Stimulated activated effector memory CD8-positive, alpha-beta T cell treated with anti-CD3 and anti-CD28 coated beads, Interleukin-12 subunit alpha, Interleukin-12 subunit beta, amount 100 ng/mL, for 72 hours (primary cell): ENCODE data around the gene MGA.

ENCODE experiments used
- ATAC-seq: fragments of 150-1000 bp; cut with Tn5 transposase; 2 replicates; pipeline ENCODE4 v1.10.0; 2021
- DNase-seq, 2 donors: peaks; one replicate each; pipeline ENCODE4 v3.0.0; 2021 to 2022; ENCODE audit warnings: low spot score in 2 of 2
- H3K27ac Mint-ChIP-seq: one replicate; pipeline ENCODE4 v1.8.0; 2022; ENCODE audit warnings: mild to moderate bottlenecking, mixed read lengths
- H3K36me3 Mint-ChIP-seq: one replicate; pipeline ENCODE4 v1.8.0; 2022; ENCODE audit warnings: mild to moderate bottlenecking, mixed read lengths
- H3K4me1 Mint-ChIP-seq: one replicate; pipeline ENCODE4 v1.8.0; 2022; ENCODE audit warnings: mixed read lengths
- H3K4me3 Mint-ChIP-seq: one replicate; pipeline ENCODE4 v1.8.0; 2022; ENCODE audit warnings: mild to moderate bottlenecking, mixed read lengths
- H3K9me3 Mint-ChIP-seq: one replicate; pipeline ENCODE4 v1.8.0; 2022; ENCODE audit warnings: mixed read lengths

MGA gene

GRCh38 chr15:41795996-41796856 lies 136.0 kb downstream of the MGA start:
- Mint-ChIP-seq H3K9me3 (no peaks in the 10 kb centered on the region), H3K4me1 (peaks cover 20% of the 10 kb centered on the region), H3K27ac (no peak overlapping the region), H3K36me3 (peaks cover 11% of the 10 kb centered on the region), H3K4me3 (no peak overlapping the region)
- ATAC-seq (no peak), DNase-seq (no peak)

DNA sequence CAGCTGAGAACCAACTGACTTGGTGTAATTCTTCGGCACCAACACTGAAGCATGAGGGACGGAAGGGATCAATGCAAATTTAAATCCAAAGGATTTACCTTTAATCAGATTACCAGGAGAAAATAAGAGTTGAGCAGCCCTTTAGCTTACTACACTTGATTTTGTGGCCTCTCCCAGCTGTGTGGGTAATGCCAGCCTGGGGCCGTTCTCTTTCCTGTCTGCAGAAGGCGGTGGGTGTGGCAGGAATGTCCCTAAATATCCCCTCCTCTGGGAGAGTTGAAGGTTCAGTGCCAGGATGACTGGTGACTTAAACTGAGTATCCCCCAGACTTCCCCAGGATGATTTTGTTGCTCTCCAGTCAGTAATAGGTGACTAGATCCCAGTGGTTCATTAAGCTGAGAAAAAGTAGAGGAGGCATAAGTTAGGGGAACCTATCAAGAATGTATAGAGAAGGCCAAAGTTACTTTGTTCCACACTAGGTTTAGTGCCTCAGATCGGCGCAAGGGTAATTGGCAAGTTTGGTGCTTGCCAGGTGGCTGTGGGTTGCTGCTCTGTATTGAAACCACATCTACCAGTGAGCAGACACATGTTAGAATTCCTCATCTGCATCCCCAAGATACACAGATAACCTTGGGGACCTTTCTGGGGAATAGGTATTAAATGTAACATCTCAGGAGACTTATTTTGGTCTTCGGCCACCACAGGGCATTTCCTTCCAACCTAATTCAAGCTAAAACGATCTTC lies 137.2 kb downstream of the MGA start:
- ATAC-seq = no peak

DNA sequence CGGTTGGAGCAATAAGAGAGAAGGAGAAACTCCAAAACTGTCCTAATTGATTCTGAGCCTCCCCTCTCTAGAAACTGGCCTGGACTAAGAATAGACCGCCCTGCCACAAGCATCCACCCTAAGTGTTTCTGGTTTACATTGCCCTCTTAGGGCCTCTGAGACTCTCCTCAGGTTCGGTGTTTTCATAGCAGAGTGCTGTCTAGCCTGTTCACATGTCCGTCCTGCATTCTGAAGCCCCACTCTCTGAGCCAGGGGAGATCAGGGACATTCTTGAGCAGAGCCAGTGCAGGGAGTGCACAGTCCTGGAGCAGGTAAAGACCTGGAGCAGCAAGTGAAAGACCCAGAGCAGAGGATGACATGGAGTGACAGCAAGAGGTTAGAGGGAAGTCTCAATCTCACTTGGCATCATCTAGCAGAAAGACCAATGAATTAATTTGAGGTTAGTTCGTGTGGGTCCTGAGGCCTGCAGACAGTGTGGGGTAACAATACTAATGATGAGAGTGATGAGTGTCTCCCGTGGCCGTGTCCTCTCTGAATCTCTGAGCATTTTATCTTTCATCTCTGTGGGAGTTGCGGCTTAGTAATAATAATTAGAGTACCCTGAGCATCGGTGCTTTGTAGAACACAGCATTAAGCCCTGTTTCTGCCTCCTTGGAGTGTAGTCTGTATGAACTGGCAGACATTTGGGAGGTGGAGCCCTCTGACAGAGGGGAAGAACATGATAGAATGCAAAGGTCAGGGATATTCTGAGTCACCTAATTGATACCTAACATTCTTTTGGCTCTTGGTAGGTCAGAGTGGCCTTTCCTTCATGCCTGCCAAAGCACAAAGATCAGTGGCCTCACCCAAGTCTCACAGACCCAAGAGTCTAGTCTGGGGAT lies 138.6 kb downstream of the MGA start:
- Mint-ChIP-seq H3K4me3 (no peak overlapping the region), H3K9me3 (no peaks in the 10 kb centered on the region), H3K27ac (peak overlapping the region; percentile 82), H3K36me3 (peaks cover 14% of the 10 kb centered on the region), H3K4me1 (peaks cover 12% of the 10 kb centered on the region)
- DNase-seq (no peak), ATAC-seq (peak; percentile 36)

More for the DNA sequence above, 137.2 kb downstream of the MGA start:
- Mint-ChIP-seq H3K9me3 (no peaks in the 10 kb centered on the region), H3K27ac (no peak overlapping the region), H3K4me1 (peaks cover 12% of the 10 kb centered on the region), H3K4me3 (no peak overlapping the region), H3K36me3 (peaks cover 14% of the 10 kb centered on the region)
- DNase-seq = no peak

DNA sequence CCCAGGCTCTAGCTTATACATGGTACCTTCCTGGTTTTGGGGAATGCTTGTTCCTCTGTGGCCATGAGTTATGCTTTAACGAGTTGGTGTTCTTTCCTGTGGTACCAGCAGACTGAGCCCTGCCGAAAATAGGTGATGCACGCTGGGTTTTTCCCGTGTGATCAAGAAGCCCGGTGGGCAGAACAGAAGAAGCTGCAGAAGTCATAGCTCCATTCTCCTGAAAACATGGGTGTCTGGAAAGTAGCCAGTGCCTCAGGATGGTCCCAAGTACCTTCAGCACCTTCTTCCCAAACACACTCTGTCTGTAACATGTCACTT lies 139.2 kb downstream of the MGA start:
- no peaks in the 10 kb centered on the region for H3K9me3 Mint-ChIP-seq
- H3K36me3 Mint-ChIP-seq = peaks cover 14% of the 10 kb centered on the region
- ATAC-seq (no peak), DNase-seq (no peak)
- H3K4me3 Mint-ChIP-seq = no peak overlapping the region
- peak overlapping the region; percentile 82 for H3K27ac Mint-ChIP-seq
- H3K4me1 Mint-ChIP-seq = peaks cover 15% of the 10 kb centered on the region

DNA sequence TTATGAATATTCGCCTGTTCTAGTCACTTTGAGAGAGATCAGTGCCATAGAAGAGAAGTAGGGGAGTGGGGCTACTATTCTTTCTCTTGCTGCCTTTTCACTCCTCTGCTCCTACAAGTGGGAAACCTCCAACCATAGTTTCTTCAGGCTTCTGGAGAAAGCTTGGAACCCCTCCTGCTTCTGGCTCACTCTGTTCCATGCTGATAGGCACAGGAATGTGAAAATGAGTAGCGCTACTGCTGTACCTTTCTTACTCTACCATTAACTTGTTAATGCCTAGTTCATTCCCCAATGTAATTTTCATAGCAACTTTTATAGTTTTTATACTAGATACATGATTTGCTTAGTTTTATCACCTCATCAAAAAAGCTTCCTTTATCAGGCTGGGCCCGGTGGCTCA lies 141.0 kb downstream of the MGA start:
- H3K9me3 Mint-ChIP-seq = no peaks in the 10 kb centered on the region
- peaks cover 10% of the 10 kb centered on the region for H3K4me1 Mint-ChIP-seq
- no peak overlapping the region for H3K4me3 Mint-ChIP-seq
- H3K27ac Mint-ChIP-seq = no peak overlapping the region
- DNase-seq (no peak), ATAC-seq (no peak)
- peaks cover 14% of the 10 kb centered on the region for H3K36me3 Mint-ChIP-seq

DNA sequence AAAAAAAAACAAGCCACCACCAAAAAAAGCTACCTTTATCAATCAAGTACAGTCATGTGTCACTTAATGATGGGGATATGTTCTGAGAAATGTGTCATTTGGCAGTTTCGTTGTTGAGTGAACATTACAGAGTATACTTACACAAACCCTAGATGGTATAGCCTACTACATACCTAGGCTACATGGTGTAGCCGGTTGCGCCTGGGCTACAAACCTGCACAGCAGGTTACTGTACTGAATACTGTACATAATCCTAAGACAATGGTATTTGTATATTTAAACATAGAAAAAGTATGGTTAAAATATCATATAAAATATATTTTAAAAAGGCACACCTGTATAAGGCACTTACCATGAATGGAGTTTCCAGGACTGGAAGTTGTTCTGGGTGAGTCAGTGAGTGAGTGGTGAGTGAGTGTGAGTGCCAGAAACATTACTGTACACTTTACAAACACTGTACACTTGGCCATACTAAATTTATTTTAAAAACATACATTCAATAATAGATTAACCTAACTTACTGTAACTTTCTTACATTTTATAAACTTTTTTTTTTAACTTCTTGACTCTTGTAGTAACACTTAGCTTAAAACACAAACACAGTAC lies 141.7 kb downstream of the MGA start:
- peaks cover 14% of the 10 kb centered on the region for H3K36me3 Mint-ChIP-seq
- no peak overlapping the region for H3K27ac Mint-ChIP-seq

DNA sequence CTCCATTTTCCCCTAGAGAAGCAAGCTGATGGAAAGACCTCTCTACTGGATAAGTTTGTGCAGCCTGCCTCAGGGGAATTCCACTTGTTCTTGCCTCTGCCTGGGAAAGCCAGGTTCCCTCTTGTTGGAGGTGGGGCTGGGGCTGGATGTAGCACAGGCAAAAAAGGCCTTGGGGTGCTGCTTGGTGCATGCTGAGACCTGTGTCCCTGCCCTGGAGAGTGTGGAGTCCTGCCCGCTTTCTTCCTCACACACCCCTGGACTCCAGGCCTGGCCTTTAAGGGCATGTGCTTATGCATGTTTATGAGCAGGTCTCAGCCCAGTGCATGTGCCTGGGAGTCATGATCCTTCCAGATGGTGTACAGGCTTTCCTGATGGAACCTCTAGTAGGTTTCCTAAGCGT lies 144.2 kb downstream of the MGA start:
- Mint-ChIP-seq H3K36me3 (peaks cover 14% of the 10 kb centered on the region), H3K4me1 (peaks cover 11% of the 10 kb centered on the region), H3K9me3 (no peaks in the 10 kb centered on the region), H3K4me3 (no peak overlapping the region), H3K27ac (peak overlapping the region; percentile 80)
- DNase-seq (no peak), ATAC-seq (no peak)

More for the DNA sequence above, 141.7 kb downstream of the MGA start:
- Mint-ChIP-seq H3K4me3 (no peak overlapping the region), H3K9me3 (no peaks in the 10 kb centered on the region), H3K4me1 (peaks cover 10% of the 10 kb centered on the region)
- ATAC-seq (peak; percentile 29), DNase-seq (no peak)

DNA sequence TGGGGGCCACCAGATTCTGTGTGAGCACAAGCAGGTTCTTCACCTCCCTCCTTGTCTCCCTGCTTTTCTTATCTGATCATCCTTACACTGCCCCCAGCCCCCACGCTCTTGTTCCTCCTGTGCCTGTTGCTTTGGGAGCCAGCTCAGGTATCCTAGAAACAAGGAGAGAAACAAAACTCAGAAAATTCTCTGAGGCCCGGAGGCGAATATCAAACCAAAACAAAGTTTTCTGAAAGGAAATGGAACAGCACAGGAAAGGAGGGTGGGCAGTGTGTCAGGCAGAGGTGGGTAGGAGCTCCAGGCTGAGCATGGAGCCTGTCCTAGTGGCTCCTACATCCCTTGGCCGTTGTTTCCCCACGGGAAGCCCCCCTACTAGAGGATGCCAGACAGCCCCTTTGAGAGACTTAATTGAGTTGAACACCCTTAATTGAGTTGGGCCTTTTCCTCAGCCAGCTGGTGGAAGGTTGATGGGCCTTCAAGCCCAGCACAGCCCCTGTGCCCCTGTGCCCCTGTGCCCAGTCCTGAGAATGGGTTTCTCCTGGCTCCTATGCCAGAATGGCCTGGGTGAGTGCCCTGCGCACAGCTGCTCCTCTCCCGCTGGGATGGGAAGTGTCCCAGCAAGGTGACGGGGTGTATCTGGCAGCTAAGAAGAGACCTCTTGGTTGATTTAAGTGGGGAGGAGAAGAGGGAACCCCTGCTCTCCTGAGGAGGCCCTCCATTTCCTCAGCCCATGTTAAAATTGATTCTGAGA lies 144.9 kb downstream of the MGA start:
- Mint-ChIP-seq H3K27ac (peak overlapping the region; percentile 80), H3K4me3 (no peak overlapping the region), H3K9me3 (no peaks in the 10 kb centered on the region), H3K36me3 (peaks cover 14% of the 10 kb centered on the region), H3K4me1 (peaks cover 16% of the 10 kb centered on the region)
- ATAC-seq (no peak), DNase-seq (no peak)

- ATAC-seq (no peak), DNase-seq (no peak)
- H3K4me3 Mint-ChIP-seq = no peak overlapping the region
- no peaks in the 10 kb centered on the region for H3K9me3 Mint-ChIP-seq
- H3K36me3 Mint-ChIP-seq = peaks cover 8% of the 10 kb centered on the region
- H3K4me1 Mint-ChIP-seq = peaks cover 19% of the 10 kb centered on the region
- peak overlapping the region; percentile 80 for H3K27ac Mint-ChIP-seq
Observed at GRCh38 chr15:41805711-41806110, 145.5 kb downstream of the MGA start.

GRCh38 chr15:41806291-41807181 lies 146.3 kb downstream of the MGA start:
- no peak overlapping the region for H3K27ac Mint-ChIP-seq
- no peaks in the 10 kb centered on the region for H3K36me3 Mint-ChIP-seq
- H3K4me3 Mint-ChIP-seq = no peak overlapping the region
- DNase-seq (no peak), ATAC-seq (peak; percentile 9)
- no peaks in the 10 kb centered on the region for H3K9me3 Mint-ChIP-seq
- H3K4me1 Mint-ChIP-seq = peaks cover 26% of the 10 kb centered on the region

DNA sequence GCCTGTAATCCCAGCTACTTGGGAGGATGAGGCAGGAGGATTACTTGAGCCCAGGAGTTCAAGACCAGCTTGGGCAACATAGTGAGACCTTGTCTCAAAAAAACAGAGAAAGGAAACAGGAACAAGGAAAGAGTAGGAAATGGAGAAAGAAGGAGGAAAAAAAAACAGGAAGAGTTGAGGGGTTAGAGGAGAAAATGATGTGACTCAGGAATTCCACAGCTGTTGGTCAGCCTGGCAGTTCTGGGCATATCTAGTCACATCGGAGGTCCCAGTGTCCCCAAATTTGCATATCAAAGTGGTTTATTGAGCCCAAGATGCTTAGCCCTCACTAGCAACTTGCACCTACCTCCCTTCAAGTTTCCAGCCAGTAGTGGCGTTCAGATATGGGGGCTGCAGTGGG lies 148.9 kb downstream of the MGA start:
- DNase-seq (no peak), ATAC-seq (no peak)
- Mint-ChIP-seq H3K4me3 (no peak overlapping the region), H3K27ac (peak overlapping the region; percentile 76), H3K9me3 (no peaks in the 10 kb centered on the region), H3K4me1 (peaks cover 30% of the 10 kb centered on the region), H3K36me3 (no peaks in the 10 kb centered on the region)

- H3K4me3 Mint-ChIP-seq = no peak overlapping the region
- peak overlapping the region; percentile 76 for H3K27ac Mint-ChIP-seq
- DNase-seq (no peak), ATAC-seq (no peak)
- no peaks in the 10 kb centered on the region for H3K9me3 Mint-ChIP-seq
- H3K4me1 Mint-ChIP-seq = peaks cover 25% of the 10 kb centered on the region
- H3K36me3 Mint-ChIP-seq = no peaks in the 10 kb centered on the region
Observed at GRCh38 chr15:41809526-41810220, 149.5 kb downstream of the MGA start.
